Lower leg skin (tissue), 3 donors: ENCODE measurements around the gene PPP4R2.

Experiments
- CTCF ChIP-seq, 3 donors: fragments of 450-650 bp; IDR thresholded peaks; one replicate each; pipeline ENCODE4 v1.5.1; 2016; ENCODE audit warnings: antibody characterized with exemption in 3 of 3, mild to moderate bottlenecking in 3 of 3, moderate library complexity in 2 of 3
- POLR2A ChIP-seq, 2 donors: fragments of 450-650 bp; IDR thresholded peaks; one replicate each; pipeline ENCODE4 v1.6.1; 2016 to 2017; ENCODE audit warnings: antibody characterized with exemption in 2 of 2, mild to moderate bottlenecking in 1 of 2, moderate library complexity in 1 of 2

GRCh38 chr3:73070675-73071575 lies 74.3 kb downstream of the PPP4R2 start:
- TF ChIP-seq CTCF (IDR thresholded peaks at IDR 0.05) (no peak), POLR2A (IDR thresholded peaks at IDR 0.05) (no peak)
